Measurements from ENCODE around the gene S100A2. TPM values are rescaled to one million over a fixed set of nuclear protein-coding genes. Genes with fewer than 3 reads are reported as not detected.

Gene S100A2
- total and polyA plus RNA-seq, 2 of the 13 experiments (the other 11 are each of a cell fraction or from before 2014, with no cell fraction given): 1.2 TPM

DNA sequence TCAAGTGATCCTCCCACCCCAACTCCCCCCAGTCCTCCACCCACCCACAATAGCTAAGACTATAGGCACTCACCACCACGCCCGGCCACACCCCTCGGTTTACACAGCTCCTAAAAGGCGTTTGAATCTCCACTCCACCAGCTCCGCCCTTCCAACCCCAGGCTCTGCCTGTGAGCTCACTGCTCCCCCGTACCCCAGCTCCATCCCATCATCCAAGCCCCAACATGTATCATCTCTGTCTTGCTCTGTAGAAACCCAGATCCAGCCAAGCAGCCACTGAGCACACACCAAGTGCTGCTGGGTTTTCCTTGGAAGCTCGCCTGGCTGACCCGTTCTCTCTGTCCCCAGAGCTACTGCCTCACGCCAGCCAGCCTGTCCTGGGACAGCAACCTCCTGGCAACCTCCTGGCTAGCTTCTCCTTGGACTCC is 12.0 kb upstream of the S100A2 start:
- BruUV-seq (replicated peaks): no TSS peak
- peaks cover 5% of the 10 kb centered on the region; the same call in 1 of the 2 replicates for H3K4me1 ChIP-seq (ENCODE audit: insufficient read depth, low read length)
- intact Hi-C loops (cut with micrococcal nuclease; ENCODE audit: unreplicated experiment) (no loop called here), in situ Hi-C loops (cut with HindIII; ENCODE audit: extremely low pct_ligation_motif_present, low pct_unique_long_range_greater_than_20kb) (no loop called here)
- FAIRE-seq (no peak), ATAC-seq (no peak), DNase-seq (ENCODE audit: low spot score) (no peak)
- H3K9ac ChIP-seq (ENCODE audit: insufficient read depth, low read depth, low read length): no peak overlapping the region
- no peaks in the 10 kb centered on the region for H3K36me3 ChIP-seq (replicated peaks in 1 of 2; ENCODE audit: control insufficient read depth in 1 of 2, insufficient read depth in 2 of 2, low read length in 2 of 2)
- no peaks in the 10 kb centered on the region for H4K20me1 ChIP-seq (ENCODE audit: insufficient read depth, low read length)
- ChIA-PET CTCF (ENCODE audit: low intra/inter-chr PET ratio, low total read pairs) (no interaction called here), POLR2A (interaction anchor here (1.1 to 1.5 kb wide), 4 partner anchors 9 to 60 kb away, joined by 3 to 5 read pairs (median 4); partner anchors contain the start of gene CHTOP)
- H3K79me2 ChIP-seq (ENCODE audit: insufficient read depth, low read length): no peaks in the 10 kb centered on the region
- H3K27ac ChIP-seq (ENCODE audit: extremely low read length, insufficient read depth, low read length): no peak overlapping the region
- no peak overlapping the region for H2AFZ ChIP-seq (ENCODE audit: low read length)
- H3K4me2 ChIP-seq (ENCODE audit: low read depth, low read length): no peak overlapping the region
- H3K27me3 ChIP-seq (ENCODE audit: control insufficient read depth in 1 of 2, insufficient read depth in 2 of 2, low read length in 2 of 2): no peaks in the 10 kb centered on the region; a peak in 1 of 5 replicates
- TF ChIP-seq CREBL2 (CRISPR knock-in tag; IDR thresholded peaks at IDR 0.05; ENCODE audit: borderline replicate concordance) (no peak), ZKSCAN8 (CRISPR knock-in tag; IDR thresholded peaks at IDR 0.05; ENCODE audit: borderline replicate concordance) (no peak), ZNF33A (CRISPR knock-in tag; IDR thresholded peaks at IDR 0.05; ENCODE audit: borderline replicate concordance) (no peak)
- TF ChIP-seq, protein P1, sequence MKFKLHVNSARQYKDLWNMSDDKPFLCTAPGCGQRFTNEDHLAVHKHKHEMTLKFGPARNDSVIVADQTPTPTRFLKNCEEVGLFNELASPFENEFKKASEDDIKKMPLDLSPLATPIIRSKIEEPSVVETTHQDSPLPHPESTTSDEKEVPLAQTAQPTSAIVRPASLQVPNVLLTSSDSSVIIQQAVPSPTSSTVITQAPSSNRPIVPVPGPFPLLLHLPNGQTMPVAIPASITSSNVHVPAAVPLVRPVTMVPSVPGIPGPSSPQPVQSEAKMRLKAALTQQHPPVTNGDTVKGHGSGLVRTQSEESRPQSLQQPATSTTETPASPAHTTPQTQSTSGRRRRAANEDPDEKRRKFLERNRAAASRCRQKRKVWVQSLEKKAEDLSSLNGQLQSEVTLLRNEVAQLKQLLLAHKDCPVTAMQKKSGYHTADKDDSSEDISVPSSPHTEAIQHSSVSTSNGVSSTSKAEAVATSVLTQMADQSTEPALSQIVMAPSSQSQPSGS (CRISPR knock-in tag; IDR thresholded peaks at IDR 0.05): no peak
- no peak overlapping the region for H3K4me3 ChIP-seq (replicated peaks in 1 of 3; ENCODE audit: insufficient read depth in 1 of 3, low read depth in 2 of 3, low read length in 3 of 3)
- no peaks in the 10 kb centered on the region for H3K9me3 ChIP-seq (ENCODE audit: low read length)
- 17% methylated on average over 9 of the region's 9 CpGs for WGBS (ENCODE audit: low lambda C conversion rate)

DNA sequence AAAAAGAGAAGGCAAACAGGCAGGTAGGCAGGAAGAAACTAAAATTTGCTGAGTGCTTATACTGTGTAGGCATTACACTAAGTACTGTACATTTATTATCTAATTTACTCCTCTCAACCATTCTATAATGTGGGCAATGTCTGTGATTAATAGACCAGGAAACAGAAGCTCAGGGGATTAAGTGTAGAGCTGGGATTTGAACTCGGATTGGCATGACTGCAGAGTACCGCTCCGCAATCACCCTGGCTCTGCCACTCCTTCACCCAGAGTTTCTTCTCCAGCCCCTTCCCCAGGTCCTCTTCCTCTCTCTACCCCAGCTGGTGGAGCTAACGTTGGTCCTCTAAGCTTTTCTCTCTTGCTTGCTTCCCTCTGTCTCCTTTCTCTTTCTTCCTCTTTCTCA is 11.5 kb upstream of the S100A2 start:
- no peaks in the 10 kb centered on the region; a peak in 1 of 5 replicates for H3K27me3 ChIP-seq (ENCODE audit: control insufficient read depth in 1 of 2, insufficient read depth in 2 of 2, low read length in 2 of 2)
- H3K4me1 ChIP-seq (ENCODE audit: insufficient read depth, low read length): peaks cover 10% of the 10 kb centered on the region
- ATAC-seq: no peak
- H3K36me3 ChIP-seq (replicated peaks in 1 of 2; ENCODE audit: control insufficient read depth in 1 of 2, insufficient read depth in 2 of 2, low read length in 2 of 2): no peaks in the 10 kb centered on the region
- no peak overlapping the region for H3K9ac ChIP-seq (ENCODE audit: insufficient read depth, low read depth, low read length)
- no peak for DNase-seq (ENCODE audit: low spot score)
- H3K79me2 ChIP-seq (ENCODE audit: insufficient read depth, low read length): no peaks in the 10 kb centered on the region
- no TSS peak for BruUV-seq (replicated peaks)
- no peaks in the 10 kb centered on the region for H3K9me3 ChIP-seq (ENCODE audit: low read length)
- no peak overlapping the region for H3K27ac ChIP-seq (ENCODE audit: extremely low read length, insufficient read depth, low read length)
- ChIA-PET CTCF (ENCODE audit: low intra/inter-chr PET ratio, low total read pairs) (no interaction called here), POLR2A (interaction anchor here (1.1 to 1.4 kb wide), 3 partner anchors 31 to 61 kb away, joined by 3 to 5 read pairs (median 5); partner anchors contain the start of gene CHTOP)
- in situ Hi-C loops (cut with HindIII; ENCODE audit: extremely low pct_ligation_motif_present, low pct_unique_long_range_greater_than_20kb) (no loop called here), intact Hi-C loops (cut with micrococcal nuclease; ENCODE audit: unreplicated experiment) (no loop called here)
- no peak overlapping the region for H3K4me2 ChIP-seq (ENCODE audit: low read depth, low read length)
- no peak for FAIRE-seq
- 62% methylated on average over 4 of the region's 4 CpGs for WGBS (ENCODE audit: low lambda C conversion rate)
- no peaks in the 10 kb centered on the region for H4K20me1 ChIP-seq (ENCODE audit: insufficient read depth, low read length)
- no peak overlapping the region for H3K4me3 ChIP-seq (replicated peaks in 1 of 3; ENCODE audit: insufficient read depth in 1 of 3, low read depth in 2 of 3, low read length in 3 of 3)
- H2AFZ ChIP-seq (ENCODE audit: low read length): no peak overlapping the region
- no peak for TF ChIP-seq ZNF780A (CRISPR knock-in tag; IDR thresholded peaks at IDR 0.05)
- no peak for TF ChIP-seq HDAC6 (IDR thresholded peaks at IDR 0.05; ENCODE audit: low read depth, low read length)
- no peak for TF ChIP-seq CEBPZ (IDR thresholded peaks at IDR 0.05; ENCODE audit: low read length)
- no peak for TF ChIP-seq TCF7L2 (IDR thresholded peaks at IDR 0.05; ENCODE audit: low read depth, low read length)
- no peak for TF ChIP-seq GATAD2A (CRISPR knock-in tag; IDR thresholded peaks at IDR 0.05)
- TF ChIP-seq, protein P2, sequence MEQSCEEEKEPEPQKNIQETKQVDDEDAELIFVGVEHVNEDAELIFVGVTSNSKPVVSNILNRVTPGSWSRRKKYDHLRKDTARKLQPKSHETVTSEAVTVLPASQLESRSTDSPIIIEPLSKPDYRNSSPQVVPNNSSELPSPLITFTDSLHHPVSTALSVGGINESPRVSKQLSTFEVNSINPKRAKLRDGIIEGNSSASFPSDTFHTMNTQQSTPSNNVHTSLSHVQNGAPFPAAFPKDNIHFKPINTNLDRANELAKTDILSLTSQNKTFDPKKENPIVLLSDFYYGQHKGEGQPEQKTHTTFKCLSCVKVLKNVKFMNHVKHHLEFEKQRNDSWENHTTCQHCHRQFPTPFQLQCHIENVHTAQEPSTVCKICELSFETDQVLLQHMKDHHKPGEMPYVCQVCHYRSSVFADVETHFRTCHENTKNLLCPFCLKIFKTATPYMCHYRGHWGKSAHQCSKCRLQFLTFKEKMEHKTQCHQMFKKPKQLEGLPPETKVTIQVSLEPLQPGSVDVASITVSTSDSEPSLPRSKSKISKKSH (CRISPR knock-in tag; IDR thresholded peaks at IDR 0.05; ENCODE audit: borderline replicate concordance): no peak
- no peak for TF ChIP-seq KDM5A (IDR thresholded peaks at IDR 0.05; ENCODE audit: borderline replicate concordance, low read length)
- TF ChIP-seq ZSCAN30 (CRISPR knock-in tag; IDR thresholded peaks at IDR 0.05): no peak

All from HepG2 (cell line).